H1 (cell line): Measurements from ENCODE around the gene RGS17. TPM values are rescaled to one million over a fixed set of nuclear protein-coding genes. Genes with fewer than 3 reads are reported as not detected.

Experiments used
- KDM5A ChIP-seq: fragments of 200-600 bp; IDR thresholded peaks from 2 replicates; pipeline ENCODE4 v1.7.1; 2012; ENCODE audit warnings: mild to moderate bottlenecking, low read length, inconsistent platforms, mixed read lengths
- SAP30 ChIP-seq: fragments of 300-600 bp; sonication (generic); IDR thresholded peaks from 2 replicates; pipeline ENCODE4 v1.7.1; 2012; ENCODE audit warnings: low read length, moderate library complexity, mild to moderate bottlenecking, inconsistent platforms; ENCODE audit not compliant: insufficient read depth, insufficient replicate concordance
- TBP ChIP-seq: IDR thresholded peaks from 2 replicates; pipeline ENCODE4 v1.6.1; 2011; ENCODE audit warnings: low read depth, low read length, improper control_type of control experiment
- polyA plus RNA-seq, 7 experiments: library from polyadenylated mRNA; depleted of rRNA in 3 of 7; stranded (reverse) in 5 of 7; unstranded in 2 of 7; fragments of >200 nt in 5 of 7; fragments of 200-250 nt in 2 of 7; gene quantifications; 1 replicate in 5 of 7; 2 replicates in 1 of 7; 4 replicates in 1 of 7; pipeline versions ENCODE4 v1.2.1 to v1.2.3, GENCODE V29; 2011 to 2013; ENCODE audit warnings: missing spikeins in 2 of 7, mixed read lengths in 2 of 7
- total RNA-seq: library from RNA; stranded (reverse); fragmentation: NEBNext Ultra II Directional; extraction: Animal tissue kit (Norgen Biotek cat#: 25700); gene quantifications from 2 replicates; pipeline ENCODE4 v1.2.1, GENCODE V29; 2021
- TF ChIP-seq, protein P1 (sequence below): fragments of 300-600 bp; sonication (generic); IDR thresholded peaks from 2 replicates; pipeline ENCODE4 v1.7.1; 2012; ENCODE audit warnings: low read length, moderate library complexity, mild to moderate bottlenecking, inconsistent platforms; ENCODE audit not compliant: insufficient replicate concordance

Gene RGS17
- total and polyA plus RNA-seq, 2 of the 8 experiments (the other 6 are each of a cell fraction or from before 2014, with no cell fraction given), result 2.0 to 12.2 TPM

DNA sequence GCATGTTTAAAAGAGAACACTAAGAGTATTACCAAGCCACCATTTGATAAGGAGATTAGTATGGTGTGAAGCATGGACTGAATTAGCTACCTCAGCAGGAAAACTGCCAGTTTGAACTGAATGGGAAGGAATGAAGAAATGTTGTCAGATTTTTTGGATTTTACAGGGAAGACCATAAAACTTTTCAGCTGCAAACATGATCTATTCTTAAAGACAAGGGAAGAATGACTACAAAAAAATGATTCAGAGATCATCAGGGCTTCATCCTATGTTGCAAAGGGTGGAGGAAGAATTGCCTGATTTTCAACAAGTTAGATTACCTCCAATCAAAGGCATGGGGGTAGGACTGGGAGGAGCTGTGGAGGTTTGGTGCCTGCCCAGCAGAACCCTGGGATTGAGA is 79.3 kb downstream of the RGS17 start (continued):
- TF ChIP-seq, protein P1, sequence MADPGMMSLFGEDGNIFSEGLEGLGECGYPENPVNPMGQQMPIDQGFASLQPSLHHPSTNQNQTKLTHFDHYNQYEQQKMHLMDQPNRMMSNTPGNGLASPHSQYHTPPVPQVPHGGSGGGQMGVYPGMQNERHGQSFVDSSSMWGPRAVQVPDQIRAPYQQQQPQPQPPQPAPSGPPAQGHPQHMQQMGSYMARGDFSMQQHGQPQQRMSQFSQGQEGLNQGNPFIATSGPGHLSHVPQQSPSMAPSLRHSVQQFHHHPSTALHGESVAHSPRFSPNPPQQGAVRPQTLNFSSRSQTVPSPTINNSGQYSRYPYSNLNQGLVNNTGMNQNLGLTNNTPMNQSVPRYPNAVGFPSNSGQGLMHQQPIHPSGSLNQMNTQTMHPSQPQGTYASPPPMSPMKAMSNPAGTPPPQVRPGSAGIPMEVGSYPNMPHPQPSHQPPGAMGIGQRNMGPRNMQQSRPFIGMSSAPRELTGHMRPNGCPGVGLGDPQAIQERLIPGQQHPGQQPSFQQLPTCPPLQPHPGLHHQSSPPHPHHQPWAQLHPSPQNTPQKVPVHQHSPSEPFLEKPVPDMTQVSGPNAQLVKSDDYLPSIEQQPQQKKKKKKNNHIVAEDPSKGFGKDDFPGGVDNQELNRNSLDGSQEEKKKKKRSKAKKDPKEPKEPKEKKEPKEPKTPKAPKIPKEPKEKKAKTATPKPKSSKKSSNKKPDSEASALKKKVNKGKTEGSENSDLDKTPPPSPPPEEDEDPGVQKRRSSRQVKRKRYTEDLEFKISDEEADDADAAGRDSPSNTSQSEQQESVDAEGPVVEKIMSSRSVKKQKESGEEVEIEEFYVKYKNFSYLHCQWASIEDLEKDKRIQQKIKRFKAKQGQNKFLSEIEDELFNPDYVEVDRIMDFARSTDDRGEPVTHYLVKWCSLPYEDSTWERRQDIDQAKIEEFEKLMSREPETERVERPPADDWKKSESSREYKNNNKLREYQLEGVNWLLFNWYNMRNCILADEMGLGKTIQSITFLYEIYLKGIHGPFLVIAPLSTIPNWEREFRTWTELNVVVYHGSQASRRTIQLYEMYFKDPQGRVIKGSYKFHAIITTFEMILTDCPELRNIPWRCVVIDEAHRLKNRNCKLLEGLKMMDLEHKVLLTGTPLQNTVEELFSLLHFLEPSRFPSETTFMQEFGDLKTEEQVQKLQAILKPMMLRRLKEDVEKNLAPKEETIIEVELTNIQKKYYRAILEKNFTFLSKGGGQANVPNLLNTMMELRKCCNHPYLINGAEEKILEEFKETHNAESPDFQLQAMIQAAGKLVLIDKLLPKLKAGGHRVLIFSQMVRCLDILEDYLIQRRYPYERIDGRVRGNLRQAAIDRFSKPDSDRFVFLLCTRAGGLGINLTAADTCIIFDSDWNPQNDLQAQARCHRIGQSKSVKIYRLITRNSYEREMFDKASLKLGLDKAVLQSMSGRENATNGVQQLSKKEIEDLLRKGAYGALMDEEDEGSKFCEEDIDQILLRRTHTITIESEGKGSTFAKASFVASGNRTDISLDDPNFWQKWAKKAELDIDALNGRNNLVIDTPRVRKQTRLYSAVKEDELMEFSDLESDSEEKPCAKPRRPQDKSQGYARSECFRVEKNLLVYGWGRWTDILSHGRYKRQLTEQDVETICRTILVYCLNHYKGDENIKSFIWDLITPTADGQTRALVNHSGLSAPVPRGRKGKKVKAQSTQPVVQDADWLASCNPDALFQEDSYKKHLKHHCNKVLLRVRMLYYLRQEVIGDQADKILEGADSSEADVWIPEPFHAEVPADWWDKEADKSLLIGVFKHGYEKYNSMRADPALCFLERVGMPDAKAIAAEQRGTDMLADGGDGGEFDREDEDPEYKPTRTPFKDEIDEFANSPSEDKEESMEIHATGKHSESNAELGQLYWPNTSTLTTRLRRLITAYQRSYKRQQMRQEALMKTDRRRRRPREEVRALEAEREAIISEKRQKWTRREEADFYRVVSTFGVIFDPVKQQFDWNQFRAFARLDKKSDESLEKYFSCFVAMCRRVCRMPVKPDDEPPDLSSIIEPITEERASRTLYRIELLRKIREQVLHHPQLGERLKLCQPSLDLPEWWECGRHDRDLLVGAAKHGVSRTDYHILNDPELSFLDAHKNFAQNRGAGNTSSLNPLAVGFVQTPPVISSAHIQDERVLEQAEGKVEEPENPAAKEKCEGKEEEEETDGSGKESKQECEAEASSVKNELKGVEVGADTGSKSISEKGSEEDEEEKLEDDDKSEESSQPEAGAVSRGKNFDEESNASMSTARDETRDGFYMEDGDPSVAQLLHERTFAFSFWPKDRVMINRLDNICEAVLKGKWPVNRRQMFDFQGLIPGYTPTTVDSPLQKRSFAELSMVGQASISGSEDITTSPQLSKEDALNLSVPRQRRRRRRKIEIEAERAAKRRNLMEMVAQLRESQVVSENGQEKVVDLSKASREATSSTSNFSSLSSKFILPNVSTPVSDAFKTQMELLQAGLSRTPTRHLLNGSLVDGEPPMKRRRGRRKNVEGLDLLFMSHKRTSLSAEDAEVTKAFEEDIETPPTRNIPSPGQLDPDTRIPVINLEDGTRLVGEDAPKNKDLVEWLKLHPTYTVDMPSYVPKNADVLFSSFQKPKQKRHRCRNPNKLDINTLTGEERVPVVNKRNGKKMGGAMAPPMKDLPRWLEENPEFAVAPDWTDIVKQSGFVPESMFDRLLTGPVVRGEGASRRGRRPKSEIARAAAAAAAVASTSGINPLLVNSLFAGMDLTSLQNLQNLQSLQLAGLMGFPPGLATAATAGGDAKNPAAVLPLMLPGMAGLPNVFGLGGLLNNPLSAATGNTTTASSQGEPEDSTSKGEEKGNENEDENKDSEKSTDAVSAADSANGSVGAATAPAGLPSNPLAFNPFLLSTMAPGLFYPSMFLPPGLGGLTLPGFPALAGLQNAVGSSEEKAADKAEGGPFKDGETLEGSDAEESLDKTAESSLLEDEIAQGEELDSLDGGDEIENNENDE, result no peak
- TF ChIP-seq KDM5A (no peak), SAP30 (no peak), TBP (no peak)
- TF ChIP-seq, all 59 proteins: peak for 0
